SK-N-SH (cell line): ENCODE results near the gene FOSL1. TPM values are rescaled to one million over a fixed set of nuclear protein-coding genes. Genes with fewer than 3 reads are reported as not detected.

Experiments used
- CTCF ChIA-PET: fragments of 300-600, 350-600 bp; formaldehyde crosslinking; extraction: SDS; loops from one replicate; lab custom pipeline; 2021; lab: Yijun Ruan, JAX
- POLR2A ChIA-PET: fragments of 350-600 bp; sonication (Branson Sonifier 250); formaldehyde crosslinking; extraction: SDS; loops from one replicate; lab custom pipeline; 2020; ENCODE audit warnings: antibody characterized with exemption, inconsistent platforms; lab: Yijun Ruan, JAX
- DNase-seq: peaks from one replicate; pipeline ENCODE4 v3.0.0; 2012
- H2AFZ ChIP-seq: fragments of 200-600 bp; sonication (generic); 2 replicates; pipeline ENCODE4 v1.8.1; 2016; ENCODE audit warnings: antibody characterized with exemption, mild to moderate bottlenecking, low read depth
- H3F3A ChIP-seq: fragments of 200-600 bp; sonication (generic); replicated peaks from 2 replicates; pipeline ENCODE3; 2016; ENCODE audit warnings: antibody characterized with exemption, mild to moderate bottlenecking; ENCODE audit not compliant: insufficient read depth
- H3K27ac ChIP-seq, 2 experiments: fragments of 200-500 bp in 1 of 2; fragments of 200-600 bp in 1 of 2; sonication (Bioruptor generic) in 1 of 2; sonication (generic), shearing (Covaris generic) in 1 of 2; 2 replicates each; pipeline versions ENCODE4 v1.5.1 to v1.6.1; 2014 to 2016; ENCODE audit warnings: low read depth in 2 of 2, inconsistent platforms in 1 of 2, low read length in 1 of 2, mild to moderate bottlenecking in 1 of 2, mixed read lengths in 1 of 2
- H3K27me3 ChIP-seq: fragments of 200-600 bp; sonication (generic), shearing (Covaris generic); 2 replicates; pipeline ENCODE4 v1.6.1; 2016; ENCODE audit warnings: mixed run types; ENCODE audit not compliant: insufficient read depth
- H3K36me3 ChIP-seq, 2 experiments: fragments of 200-500 bp in 1 of 2; fragments of 200-600 bp in 1 of 2; sonication (Bioruptor generic) in 1 of 2; sonication (generic) in 1 of 2; replicated peaks in 1 of 2; 2 replicates each; pipeline versions ENCODE3 to v1.5.1; 2014 to 2016; ENCODE audit warnings: low read length in 1 of 2, mild to moderate bottlenecking in 1 of 2; ENCODE audit not compliant: insufficient read depth in 2 of 2, control insufficient read depth in 1 of 2
- H3K4me1 ChIP-seq, 2 experiments: fragments of 200-500 bp in 1 of 2; fragments of 200-600 bp in 1 of 2; sonication (Bioruptor generic) in 1 of 2; sonication (generic), shearing (Covaris generic) in 1 of 2; 2 replicates each; pipeline versions ENCODE4 v1.5.1 to v1.6.1; 2014 to 2016; ENCODE audit warnings: low read depth in 1 of 2, low read length in 1 of 2, mixed run types in 1 of 2; ENCODE audit not compliant: insufficient read depth in 2 of 2, control insufficient read depth in 1 of 2
- H3K4me2 ChIP-seq: fragments of 200-600 bp; sonication (generic), shearing (Covaris generic); 2 replicates; pipeline ENCODE4 v1.6.1; 2017; ENCODE audit warnings: mixed run types
- H3K4me3 ChIP-seq, 2 experiments: fragments of 200-500 bp in 1 of 2; fragments of 200-600 bp in 1 of 2; sonication (Bioruptor generic) in 1 of 2; sonication (generic), shearing (Covaris generic) in 1 of 2; 2 replicates each; pipeline versions ENCODE4 v1.5.1 to v1.8.1; 2014 to 2016; ENCODE audit warnings: low read depth in 2 of 2, inconsistent platforms in 1 of 2, low read length in 1 of 2, mild to moderate bottlenecking in 1 of 2, mixed read lengths in 1 of 2, moderate library complexity in 1 of 2
- H3K79me2 ChIP-seq: fragments of 200-600 bp; sonication (generic); 2 replicates; pipeline ENCODE4 v1.8.1; 2017; ENCODE audit warnings: mild to moderate bottlenecking; ENCODE audit not compliant: insufficient read depth
- H3K9ac ChIP-seq: fragments of 200-600 bp; sonication (generic); 2 replicates; pipeline ENCODE4 v1.6.1; 2017; ENCODE audit warnings: mixed run types
- H3K9me2 ChIP-seq: fragments of 200-600 bp; sonication (generic); 2 replicates; pipeline ENCODE4 v1.6.1; 2017; ENCODE audit warnings: mixed run types
- H3K9me3 ChIP-seq: fragments of 200-600 bp; sonication (generic); 2 replicates; pipeline ENCODE4 v1.6.1; 2017; ENCODE audit warnings: mixed run types, mild to moderate bottlenecking, moderate library complexity
- H4K20me1 ChIP-seq: fragments of 200-600 bp; sonication (generic); 2 replicates; pipeline ENCODE4 v1.6.1; 2017; ENCODE audit warnings: mild to moderate bottlenecking, mixed run types; ENCODE audit not compliant: insufficient read depth
- CHD2 ChIP-seq: fragments of 150-350 bp; IDR thresholded peaks from 2 replicates; pipeline ENCODE4 v1.6.1; 2018; ENCODE audit warnings: low read length; ENCODE audit not compliant: partially characterized antibody
- EP300 ChIP-seq, 2 experiments: IDR thresholded peaks; 2 replicates each; pipeline versions ENCODE4 v1.4.0 to v1.6.1; 2012; ENCODE audit warnings: borderline replicate concordance in 1 of 2, low read depth in 1 of 2, low read length in 1 of 2
- EZH2phosphoT487 ChIP-seq: fragments of 200-600 bp; sonication (generic); IDR thresholded peaks from 2 replicates; pipeline ENCODE4 v1.6.1; 2017; ENCODE audit warnings: low read depth, mixed run types, mild to moderate bottlenecking, antibody characterized with exemption, moderate library complexity, borderline replicate concordance
- FOXJ3 ChIP-seq: sonication (generic); formaldehyde crosslinking; IDR thresholded peaks from 2 replicates; pipeline ENCODE4 v1.5.1; 2020; ENCODE audit warnings: mild to moderate bottlenecking, missing genetic modification reagents
- FOXM1 ChIP-seq: IDR thresholded peaks from 2 replicates; pipeline ENCODE4 v1.4.0; 2012; ENCODE audit warnings: low read depth, mild to moderate bottlenecking
- GATA2 ChIP-seq: sonication (generic); formaldehyde crosslinking; IDR thresholded peaks from 2 replicates; pipeline ENCODE4 v1.5.0; 2020; ENCODE audit warnings: mild to moderate bottlenecking, missing genetic modification reagents
- JUND ChIP-seq: IDR thresholded peaks from 2 replicates; pipeline ENCODE4 v1.4.0; 2012
- MEF2A ChIP-seq: IDR thresholded peaks from 2 replicates; pipeline ENCODE4 v1.4.0; 2012; ENCODE audit warnings: low read depth, borderline replicate concordance
- MXI1 ChIP-seq: IDR thresholded peaks from 2 replicates; pipeline ENCODE4 v1.6.1; 2012; ENCODE audit warnings: mild to moderate bottlenecking, low read depth, low read length, improper control_type of control experiment
- NRF1 ChIP-seq: IDR thresholded peaks from 2 replicates; pipeline ENCODE4 v1.6.1; 2012; ENCODE audit warnings: low read depth, mild to moderate bottlenecking, low read length
- RAD21 ChIP-seq: IDR thresholded peaks from 2 replicates; pipeline ENCODE4 v1.6.1; 2012; ENCODE audit warnings: mild to moderate bottlenecking, low read length
- RCOR1 ChIP-seq: fragments of 150-350 bp; IDR thresholded peaks from 2 replicates; pipeline ENCODE4 v1.6.1; 2017; ENCODE audit warnings: antibody characterized with exemption, low read length
- SMC3 ChIP-seq: IDR thresholded peaks from 2 replicates; pipeline ENCODE4 v1.6.1; 2012; ENCODE audit warnings: low read depth, low read length, improper control_type of control experiment
- TCF12 ChIP-seq: IDR thresholded peaks from 2 replicates; pipeline ENCODE4 v1.4.0; 2012
- TEAD4 ChIP-seq: IDR thresholded peaks from 2 replicates; pipeline ENCODE4 v1.4.0; 2012; ENCODE audit warnings: mild to moderate bottlenecking, borderline replicate concordance; ENCODE audit not compliant: insufficient read depth
- YY1 ChIP-seq: IDR thresholded peaks from 2 replicates; pipeline ENCODE4 v1.4.0; 2012; ENCODE audit warnings: low read depth, mild to moderate bottlenecking
- WGBS: methylation state at CpG from one replicate; pipeline ENCODE4 v1.1.6; 2017; ENCODE audit warnings: low lambda C conversion rate; 5-methylcytosine and 5-hydroxymethylcytosine counted together
- polyA plus RNA-seq, 3 experiments: library from polyadenylated mRNA; depleted of rRNA; stranded (reverse); fragments of >200 nt; gene quantifications; 2 replicates each; pipeline ENCODE4 v1.2.3, GENCODE V29; 2012
- TF ChIP-seq, protein P1 (sequence below): IDR thresholded peaks from 2 replicates; pipeline ENCODE4 v1.4.0; 2012; ENCODE audit warnings: low read depth
- TF ChIP-seq, protein P2 (sequence below): IDR thresholded peaks from 2 replicates; pipeline ENCODE4 v1.6.1; 2012; ENCODE audit warnings: mild to moderate bottlenecking, low read depth, low read length, moderate library complexity

FOSL1 gene
- polyA plus RNA-seq, 1 of the 3 experiments (the other 2 are of a cell fraction) = 30.1 TPM

GRCh38 chr11:65945941-65946558 is 45.9 kb upstream of the FOSL1 start:
- Histone ChIP-seq H3F3A (peaks cover 8% of the 10 kb centered on the region), H3K27me3 (no peaks in the 10 kb centered on the region), H3K9me3 (no peaks in the 10 kb centered on the region), H3K9me2 (no peaks in the 10 kb centered on the region), H3K4me1 (0 out of 4 replicates have a peak, but pooled peaks cover 0 to 8% of the 10 kb centered on the region in 2 experiments), H3K4me3 (no peak overlapping the region), H4K20me1 (no peaks in the 10 kb centered on the region), H3K79me2 (no peaks in the 10 kb centered on the region), H3K27ac (no peak overlapping the region), H3K9ac (no peak overlapping the region), H2AFZ (no peak overlapping the region), H3K4me2 (no peak overlapping the region), H3K36me3 (no peaks in the 10 kb centered on the region)
- CTCF ChIA-PET = interaction anchor here (1.4 kb wide), 1 partner anchor 56 kb away, joined by 3 read pairs; no protein-coding TSS in a partner anchor
- POLR2A ChIA-PET = no interaction called here
- no peak for DNase-seq
- no peak for TF ChIP-seq TCF12
- TF ChIP-seq RCOR1 = no peak
- no peak for TF ChIP-seq EP300 (IDR thresholded peaks at IDR 0.05; ENCODE audit: borderline replicate concordance in 1 of 2, low read depth in 1 of 2, low read length in 1 of 2)
- TF ChIP-seq RAD21 = no peak
- no peak for TF ChIP-seq GATA2 (CRISPR knock-in tag)
- no peak for TF ChIP-seq FOXM1
- TF ChIP-seq MXI1 = no peak
- TF ChIP-seq SMC3 = no peak
- TF ChIP-seq, protein P1, sequence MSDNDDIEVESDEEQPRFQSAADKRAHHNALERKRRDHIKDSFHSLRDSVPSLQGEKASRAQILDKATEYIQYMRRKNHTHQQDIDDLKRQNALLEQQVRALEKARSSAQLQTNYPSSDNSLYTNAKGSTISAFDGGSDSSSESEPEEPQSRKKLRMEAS = no peak
- TF ChIP-seq TEAD4 = no peak
- no peak for TF ChIP-seq YY1
- TF ChIP-seq NRF1 = no peak
- no peak for TF ChIP-seq JUND
- no peak for TF ChIP-seq EZH2phosphoT487
- no peak for TF ChIP-seq FOXJ3 (CRISPR knock-in tag)
- no peak for TF ChIP-seq MEF2A
- no peak for TF ChIP-seq CHD2
- TF ChIP-seq, protein P2, sequence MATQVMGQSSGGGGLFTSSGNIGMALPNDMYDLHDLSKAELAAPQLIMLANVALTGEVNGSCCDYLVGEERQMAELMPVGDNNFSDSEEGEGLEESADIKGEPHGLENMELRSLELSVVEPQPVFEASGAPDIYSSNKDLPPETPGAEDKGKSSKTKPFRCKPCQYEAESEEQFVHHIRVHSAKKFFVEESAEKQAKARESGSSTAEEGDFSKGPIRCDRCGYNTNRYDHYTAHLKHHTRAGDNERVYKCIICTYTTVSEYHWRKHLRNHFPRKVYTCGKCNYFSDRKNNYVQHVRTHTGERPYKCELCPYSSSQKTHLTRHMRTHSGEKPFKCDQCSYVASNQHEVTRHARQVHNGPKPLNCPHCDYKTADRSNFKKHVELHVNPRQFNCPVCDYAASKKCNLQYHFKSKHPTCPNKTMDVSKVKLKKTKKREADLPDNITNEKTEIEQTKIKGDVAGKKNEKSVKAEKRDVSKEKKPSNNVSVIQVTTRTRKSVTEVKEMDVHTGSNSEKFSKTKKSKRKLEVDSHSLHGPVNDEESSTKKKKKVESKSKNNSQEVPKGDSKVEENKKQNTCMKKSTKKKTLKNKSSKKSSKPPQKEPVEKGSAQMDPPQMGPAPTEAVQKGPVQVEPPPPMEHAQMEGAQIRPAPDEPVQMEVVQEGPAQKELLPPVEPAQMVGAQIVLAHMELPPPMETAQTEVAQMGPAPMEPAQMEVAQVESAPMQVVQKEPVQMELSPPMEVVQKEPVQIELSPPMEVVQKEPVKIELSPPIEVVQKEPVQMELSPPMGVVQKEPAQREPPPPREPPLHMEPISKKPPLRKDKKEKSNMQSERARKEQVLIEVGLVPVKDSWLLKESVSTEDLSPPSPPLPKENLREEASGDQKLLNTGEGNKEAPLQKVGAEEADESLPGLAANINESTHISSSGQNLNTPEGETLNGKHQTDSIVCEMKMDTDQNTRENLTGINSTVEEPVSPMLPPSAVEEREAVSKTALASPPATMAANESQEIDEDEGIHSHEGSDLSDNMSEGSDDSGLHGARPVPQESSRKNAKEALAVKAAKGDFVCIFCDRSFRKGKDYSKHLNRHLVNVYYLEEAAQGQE = no peak
- WGBS = 86% methylated on average over 10 of the region's 11 CpGs
